Ascending aorta (tissue), 2 donors: ENCODE data around the gene FAHD2A. TPM values are rescaled to one million over a fixed set of nuclear protein-coding genes. Genes with fewer than 3 reads are reported as not detected.
"Not testable (repeated sequence)": the region's sequence is repeated elsewhere in the genome, so short reads cannot be mapped to it uniquely, and the experiment has no call there.

ENCODE experiments used
- DNase-seq, 2 donors: peaks; one replicate each; pipeline ENCODE4 v3.0.0-alpha.2; 2019; ENCODE audit warnings: low spot score in 2 of 2
- H3K27ac ChIP-seq, 2 donors: fragments of 200-600 bp; sonication (generic); one replicate each; pipeline ENCODE4 v1.5.1; 2016 to 2017; ENCODE audit warnings: mild to moderate bottlenecking in 1 of 2
- H3K27me3 ChIP-seq: fragments of 200-600 bp; sonication (generic); one replicate; pipeline ENCODE4 v1.5.1; 2017
- H3K36me3 ChIP-seq, 2 donors: fragments of 200-600 bp; sonication (generic); one replicate each; pipeline ENCODE4 v1.5.1; 2016
- H3K4me1 ChIP-seq, 2 donors: fragments of 200-600 bp; sonication (generic); one replicate each; pipeline ENCODE4 v1.5.1; 2016 to 2017; ENCODE audit warnings: mild to moderate bottlenecking in 1 of 2
- H3K4me3 ChIP-seq, 2 donors: fragments of 200-600 bp; sonication (generic); one replicate each; pipeline ENCODE4 v1.5.1; 2016 to 2017; ENCODE audit warnings: mild to moderate bottlenecking in 1 of 2
- H3K9me3 ChIP-seq, 2 donors: fragments of 200-600 bp; sonication (generic); one replicate each; pipeline ENCODE4 v1.5.1; 2016
- intact Hi-C: fragments of 100-400 bp; cut with DNase I; formaldehyde crosslinking; loops from one replicate; pipeline ENCODE4 v1.15.1; 2023
- total RNA-seq: library from RNA; depleted of rRNA; stranded (reverse); fragments of >200 nt; gene quantifications from one replicate; pipeline ENCODE4 v1.1.0, GENCODE V29; 2016

FAHD2A gene
- total RNA-seq, 1 donor from 2014 or later, result 54.0 TPM

GRCh38 chr2:95427196-95427867 is 24.8 kb downstream of the FAHD2A start:
- H3K36me3 ChIP-seq, H3K4me1 ChIP-seq, DNase-seq, intact Hi-C loops, H3K9me3 ChIP-seq, H3K4me3 ChIP-seq, H3K27ac ChIP-seq, H3K27me3 ChIP-seq: not testable (repeated sequence)

GRCh38 chr2:95429748-95430467 is 27.4 kb downstream of the FAHD2A start:
- H3K27me3 ChIP-seq, H3K9me3 ChIP-seq, H3K36me3 ChIP-seq, H3K4me1 ChIP-seq, DNase-seq, H3K4me3 ChIP-seq, H3K27ac ChIP-seq, intact Hi-C loops: not testable (repeated sequence)

- H3K36me3 ChIP-seq, H3K9me3 ChIP-seq, H3K4me1 ChIP-seq, intact Hi-C loops, H3K4me3 ChIP-seq, H3K27me3 ChIP-seq, DNase-seq, H3K27ac ChIP-seq: not testable (repeated sequence)
Measured at GRCh38 chr2:95433373-95433772, 30.9 kb downstream of the FAHD2A start.

GRCh38 chr2:95433973-95434372 is 31.5 kb downstream of the FAHD2A start:
- H3K9me3 ChIP-seq, intact Hi-C loops: not testable (repeated sequence)

GRCh38 chr2:95434507-95435076 is 32.1 kb downstream of the FAHD2A start:
- H3K27ac ChIP-seq, H3K4me1 ChIP-seq, H3K4me3 ChIP-seq, H3K27me3 ChIP-seq, intact Hi-C loops, H3K36me3 ChIP-seq, H3K9me3 ChIP-seq: not testable (repeated sequence)
- peak; percentile 14 to 91 for DNase-seq

More at GRCh38 chr2:95433973-95434372, 31.5 kb downstream of the FAHD2A start:
- not testable (repeated sequence) for H3K27me3 ChIP-seq, H3K4me1 ChIP-seq, H3K4me3 ChIP-seq, H3K36me3 ChIP-seq
- peak overlapping the region in 1 of 2 donors; percentile 43 for H3K27ac ChIP-seq
- DNase-seq, result peak in 1 of 2 donors; percentile 45

GRCh38 chr2:95435162-95435871 is 32.8 kb downstream of the FAHD2A start:
- intact Hi-C loops, H3K27ac ChIP-seq, H3K4me1 ChIP-seq, H3K36me3 ChIP-seq, H3K9me3 ChIP-seq, H3K27me3 ChIP-seq, DNase-seq, H3K4me3 ChIP-seq: not testable (repeated sequence)

- H3K4me1 ChIP-seq, intact Hi-C loops, DNase-seq, H3K4me3 ChIP-seq, H3K27me3 ChIP-seq, H3K9me3 ChIP-seq, H3K36me3 ChIP-seq, H3K27ac ChIP-seq: not testable (repeated sequence)
Measured at GRCh38 chr2:95435872-95436209, 33.3 kb downstream of the FAHD2A start.

- DNase-seq, H3K9me3 ChIP-seq, H3K4me1 ChIP-seq, H3K36me3 ChIP-seq, H3K27me3 ChIP-seq, H3K27ac ChIP-seq, intact Hi-C loops, H3K4me3 ChIP-seq: not testable (repeated sequence)
Measured at GRCh38 chr2:95442474-95443099, 40.1 kb downstream of the FAHD2A start.

- H3K4me3 ChIP-seq, H3K27me3 ChIP-seq, DNase-seq, H3K4me1 ChIP-seq, H3K9me3 ChIP-seq, intact Hi-C loops, H3K27ac ChIP-seq, H3K36me3 ChIP-seq: not testable (repeated sequence)
Measured at GRCh38 chr2:95445317-95445716, 42.8 kb downstream of the FAHD2A start.

- H3K27ac ChIP-seq, H3K4me3 ChIP-seq, H3K4me1 ChIP-seq, H3K27me3 ChIP-seq, H3K9me3 ChIP-seq, H3K36me3 ChIP-seq, intact Hi-C loops, DNase-seq: not testable (repeated sequence)
Measured at GRCh38 chr2:95463292-95463691, 60.8 kb downstream of the FAHD2A start.

Other genes with a start within 250 kb of the FAHD2A start
- 10.7 TPM for gene ZNF514, start 242.9 kb upstream of the FAHD2A start, total RNA-seq
- gene ZNF2, start 236.9 kb upstream of the FAHD2A start, total RNA-seq, result 0.75 TPM
- gene ZNF892, start 195.2 kb upstream of the FAHD2A start, total RNA-seq, result 1.4 TPM
- not detected for gene PROM2, start 128.3 kb upstream of the FAHD2A start, total RNA-seq
- gene KCNIP3, start 105.4 kb upstream of the FAHD2A start, total RNA-seq, result 5.2 TPM
- gene TRIM43B, start 82.0 kb downstream of the FAHD2A start, total RNA-seq, result not detected
- gene TRIM43, start 189.3 kb downstream of the FAHD2A start, total RNA-seq, result not detected